H1 (cell line): Measurements from ENCODE around the gene HINT1. TPM values are rescaled to one million over a fixed set of nuclear protein-coding genes. Genes with fewer than 3 reads are reported as not detected.

Experiments used
- CTCF ChIA-PET: fragments of 300-600 bp; sonication (Branson Sonifier 250); formaldehyde crosslinking; loops from one replicate; lab custom pipeline; 2021; ENCODE audit not compliant: partially characterized antibody; lab: Charles Lee
- POLR2A ChIA-PET: fragments of 300-600 bp; sonication (Branson Sonifier 250); formaldehyde crosslinking; loops from one replicate; lab custom pipeline; 2021; ENCODE audit warnings: inconsistent platforms; ENCODE audit not compliant: partially characterized antibody; lab: Charles Lee
- DNase-seq, 2 experiments: peaks; one replicate each; pipeline versions ENCODE4 v3.0.0 to v3.0.0-alpha.2; 2010 to 2022; ENCODE audit warnings: low spot score in 2 of 2, low read depth in 1 of 2, mixed read lengths in 1 of 2
- FAIRE-seq: peaks from 2 replicates; lab custom pipeline; 2011; peaks lifted over from hg19 to GRCh38; lab: Jason Lieb, UNC
- H2AFZ ChIP-seq: 2 replicates; pipeline ENCODE4 v1.8.1; 2012; ENCODE audit warnings: low read length, inconsistent platforms
- H2AK5ac ChIP-seq: 2 replicates; pipeline ENCODE4 v1.6.1; 2013; ENCODE audit warnings: low read depth, low read length
- H2BK120ac ChIP-seq: replicated peaks from 2 replicates; pipeline ENCODE3; 2013; ENCODE audit warnings: low read depth, low read length, inconsistent platforms
- H2BK12ac ChIP-seq: 2 replicates; pipeline ENCODE4 v1.6.1; 2013; ENCODE audit warnings: low read depth, low read length
- H2BK15ac ChIP-seq: 2 replicates; pipeline ENCODE4 v1.6.1; 2013; ENCODE audit warnings: low read length
- H2BK20ac ChIP-seq: 2 replicates; pipeline ENCODE4 v1.6.1; 2013; ENCODE audit warnings: low read length
- H2BK5ac ChIP-seq: 2 replicates; pipeline ENCODE4 v1.6.1; 2013; ENCODE audit warnings: low read depth, low read length
- H3K14ac ChIP-seq: 2 replicates; pipeline ENCODE4 v1.6.1; 2013; ENCODE audit warnings: inconsistent platforms; ENCODE audit not compliant: insufficient read length
- H3K18ac ChIP-seq: 2 replicates; pipeline ENCODE4 v1.6.1; 2013; ENCODE audit warnings: low read length; ENCODE audit errors: extremely low read depth
- H3K23ac ChIP-seq: 2 replicates; pipeline ENCODE4 v1.6.1; 2013; ENCODE audit warnings: inconsistent platforms; ENCODE audit not compliant: insufficient read length
- H3K23me2 ChIP-seq: 2 replicates; pipeline ENCODE4 v1.6.1; 2013; ENCODE audit warnings: low read depth, low read length
- H3K27ac ChIP-seq: 2 replicates; pipeline ENCODE4 v1.6.1; 2011; ENCODE audit warnings: low read depth, low read length, inconsistent platforms
- H3K27me3 ChIP-seq, 4 experiments: replicated peaks in 1 of 4; 1 replicate in 1 of 4; 2 replicates in 3 of 4; pipeline versions ENCODE4 v1.6.1 to v1.8.1; 2011 to 2013; ENCODE audit warnings: low read length in 3 of 4, mild to moderate bottlenecking in 3 of 4, inconsistent platforms in 2 of 4, mixed read lengths in 2 of 4, moderate library complexity in 1 of 4; ENCODE audit not compliant: control insufficient read depth in 3 of 4, insufficient read depth in 3 of 4; ENCODE audit errors: extremely low read depth in 1 of 4
- H3K36me3 ChIP-seq, 4 experiments: 2 replicates each; pipeline versions ENCODE4 v1.6.1 to v1.8.1; 2011 to 2013; ENCODE audit warnings: mild to moderate bottlenecking in 4 of 4, low read length in 3 of 4, moderate library complexity in 2 of 4, control low read depth in 1 of 4, inconsistent platforms in 1 of 4; ENCODE audit not compliant: insufficient read depth in 4 of 4, control insufficient read depth in 2 of 4
- H3K4ac ChIP-seq: replicated peaks from 2 replicates; pipeline ENCODE3; 2013; ENCODE audit warnings: low read length, low read depth, mixed read lengths, inconsistent platforms; ENCODE audit not compliant: insufficient read length
- H3K4me1 ChIP-seq, 4 experiments: replicated peaks in 1 of 4; 1 replicate in 1 of 4; 2 replicates in 3 of 4; pipeline versions ENCODE4 v1.6.1 to v1.8.1; 2011 to 2013; ENCODE audit warnings: low read length in 3 of 4, inconsistent platforms in 2 of 4, mixed read lengths in 1 of 4; ENCODE audit not compliant: insufficient read depth in 4 of 4, control insufficient read depth in 3 of 4
- H3K4me2 ChIP-seq, 2 experiments: 2 replicates each; pipeline versions ENCODE4 v1.6.1 to v1.8.1; 2011 to 2013; ENCODE audit warnings: low read depth in 2 of 2, low read length in 2 of 2, control low read depth in 1 of 2, inconsistent platforms in 1 of 2, mild to moderate bottlenecking in 1 of 2; ENCODE audit not compliant: insufficient read depth in 1 of 2
- H3K4me3 ChIP-seq, 4 experiments: fragments of 200-600, 300-600 bp in 1 of 4; sonication (generic), shearing (Covaris generic), sonication (Bioruptor Twin) in 1 of 4; 2 replicates each; pipeline versions ENCODE4 v1.5.1 to v1.8.1; 2011 to 2016; ENCODE audit warnings: low read length in 4 of 4, low read depth in 3 of 4, control low read depth in 2 of 4, inconsistent platforms in 2 of 4, mild to moderate bottlenecking in 2 of 4, mixed read lengths in 1 of 4, moderate library complexity in 1 of 4; ENCODE audit not compliant: insufficient read depth in 2 of 4; ENCODE audit errors: extremely low read depth in 1 of 4
- H3K56ac ChIP-seq: replicated peaks from 2 replicates; pipeline ENCODE3; 2013; ENCODE audit warnings: low read depth, mild to moderate bottlenecking, mixed read lengths, low read length, inconsistent platforms; ENCODE audit not compliant: insufficient read length
- H3K79me1 ChIP-seq: 2 replicates; pipeline ENCODE4 v1.6.1; 2013; ENCODE audit warnings: low read depth, low read length, control low read depth
- H3K79me2 ChIP-seq, 2 experiments: 2 replicates each; pipeline versions ENCODE4 v1.6.1 to v1.8.1; 2012 to 2013; ENCODE audit warnings: low read length in 2 of 2, mild to moderate bottlenecking in 2 of 2, inconsistent platforms in 1 of 2; ENCODE audit not compliant: insufficient read depth in 2 of 2, control insufficient read depth in 1 of 2
- H3K9ac ChIP-seq, 4 experiments: replicated peaks in 1 of 4; 1 replicate in 1 of 4; 2 replicates in 3 of 4; pipeline versions ENCODE4 v1.6.1 to v1.8.1; 2011 to 2013; ENCODE audit warnings: low read depth in 3 of 4, low read length in 3 of 4, control low read depth in 2 of 4, mild to moderate bottlenecking in 2 of 4, moderate library complexity in 2 of 4, inconsistent platforms in 1 of 4; ENCODE audit errors: extremely low read depth in 1 of 4
- H3K9me3 ChIP-seq, 2 experiments: 2 replicates each; pipeline versions ENCODE4 v1.6.1 to v1.8.1; 2012 to 2013; ENCODE audit warnings: mild to moderate bottlenecking in 2 of 2, moderate library complexity in 2 of 2, control low read depth in 1 of 2, inconsistent platforms in 1 of 2, low read depth in 1 of 2, low read length in 1 of 2, mixed read lengths in 1 of 2; ENCODE audit not compliant: insufficient read depth in 2 of 2
- H4K20me1 ChIP-seq, 2 experiments: replicated peaks in 1 of 2; 2 replicates each; pipeline versions ENCODE3 to v1.8.1; 2011 to 2013; ENCODE audit warnings: inconsistent platforms in 2 of 2, low read length in 2 of 2, mild to moderate bottlenecking in 1 of 2; ENCODE audit not compliant: insufficient read depth in 2 of 2, control insufficient read depth in 1 of 2
- H4K5ac ChIP-seq: 2 replicates; pipeline ENCODE4 v1.6.1; 2013; ENCODE audit warnings: low read length, low read depth, mixed read lengths, inconsistent platforms; ENCODE audit not compliant: insufficient read length
- H4K8ac ChIP-seq: 2 replicates; pipeline ENCODE4 v1.8.0; 2013; ENCODE audit warnings: mild to moderate bottlenecking, moderate library complexity, low read length, inconsistent platforms; ENCODE audit not compliant: insufficient read depth; ENCODE audit errors: extremely low read depth
- H4K91ac ChIP-seq: replicated peaks from 2 replicates; pipeline ENCODE3; 2013; ENCODE audit warnings: low read length, mixed read lengths, inconsistent platforms; ENCODE audit not compliant: insufficient read length
- polyA plus RNA-seq, 7 experiments: library from polyadenylated mRNA; depleted of rRNA in 3 of 7; stranded (reverse) in 5 of 7; unstranded in 2 of 7; fragments of >200 nt in 5 of 7; fragments of 200-250 nt in 2 of 7; gene quantifications; 1 replicate in 5 of 7; 2 replicates in 1 of 7; 4 replicates in 1 of 7; pipeline versions ENCODE4 v1.2.1 to v1.2.3, GENCODE V29; 2011 to 2013; ENCODE audit warnings: missing spikeins in 2 of 7, mixed read lengths in 2 of 7
- total RNA-seq: library from RNA; stranded (reverse); fragmentation: NEBNext Ultra II Directional; extraction: Animal tissue kit (Norgen Biotek cat#: 25700); gene quantifications from 2 replicates; pipeline ENCODE4 v1.2.1, GENCODE V29; 2021
- TF ChIP-seq, protein P1 (sequence below): fragments of 300-600 bp; sonication (generic); IDR thresholded peaks from 2 replicates; pipeline ENCODE4 v1.7.1; 2012; ENCODE audit warnings: low read length, moderate library complexity, mild to moderate bottlenecking, inconsistent platforms; ENCODE audit not compliant: insufficient replicate concordance

The HINT1 gene
- total and polyA plus RNA-seq, 2 of the 8 experiments (the other 6 are each of a cell fraction or from before 2014, with no cell fraction given) = 230 to 479 TPM

DNA sequence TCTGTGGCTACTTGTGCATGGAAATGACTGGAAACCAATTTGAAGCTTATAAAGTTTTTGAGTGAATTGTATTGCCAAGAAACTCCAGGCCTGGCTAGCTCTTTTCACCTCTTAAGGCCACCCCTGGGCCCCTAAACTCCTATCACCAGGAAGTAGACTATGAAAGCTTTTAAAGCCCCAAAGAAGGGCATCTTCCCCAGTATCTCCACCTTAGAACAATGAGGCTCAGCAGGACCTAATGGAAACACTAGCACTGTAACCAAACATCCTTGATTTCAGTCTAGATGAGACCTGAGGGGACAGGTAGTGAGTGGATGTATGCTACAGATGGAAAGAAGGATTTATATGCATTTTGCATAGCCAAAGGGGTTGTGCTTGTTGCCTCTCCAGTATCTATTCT, 30.6 kb upstream of the HINT1 start:
- H3K23ac ChIP-seq = no peak overlapping the region
- CTCF ChIA-PET = interaction anchor here (0.8 kb wide), 1 partner anchor 13 kb away, joined by 3 read pairs; no protein-coding TSS in a partner anchor
- no peak overlapping the region for H3K14ac ChIP-seq
- no peaks in the 10 kb centered on the region for H3K23me2 ChIP-seq
- H3K79me1 ChIP-seq = no peaks in the 10 kb centered on the region
- no peak overlapping the region for H3K27ac ChIP-seq
- H2BK12ac ChIP-seq = no peak overlapping the region
- H3K9ac ChIP-seq = no peak overlapping the region
- no peak overlapping the region for H2BK5ac ChIP-seq
- H3K4me2 ChIP-seq = no peak overlapping the region
- no peak overlapping the region for H4K91ac ChIP-seq
- H4K20me1 ChIP-seq = no peaks in the 10 kb centered on the region
- H3K79me2 ChIP-seq = no peaks in the 10 kb centered on the region
- H3K9me3 ChIP-seq = no peaks in the 10 kb centered on the region
- FAIRE-seq = no peak
- no peak overlapping the region for H3K4ac ChIP-seq
- H4K8ac ChIP-seq = no peak overlapping the region
- DNase-seq = no peak
- POLR2A ChIA-PET = interaction anchor here (0.9 to 1.1 kb wide), 2 partner anchors 13 to 24 kb away, joined by 3 read pairs; no protein-coding TSS in a partner anchor
- no peak overlapping the region for H3K56ac ChIP-seq
- no peak overlapping the region for H3K4me3 ChIP-seq
- H2BK120ac ChIP-seq = no peak overlapping the region
- no peaks in the 10 kb centered on the region for H3K27me3 ChIP-seq
- H4K5ac ChIP-seq = no peak overlapping the region
- no peaks in the 10 kb centered on the region for H3K36me3 ChIP-seq
- H2BK20ac ChIP-seq = no peak overlapping the region
- no peak overlapping the region for H2AFZ ChIP-seq
- H2BK15ac ChIP-seq = no peak overlapping the region
- H3K4me1 ChIP-seq = no peaks in the 10 kb centered on the region
- H2AK5ac ChIP-seq = no peak overlapping the region
- no peak overlapping the region for H3K18ac ChIP-seq
- TF ChIP-seq, protein P1, sequence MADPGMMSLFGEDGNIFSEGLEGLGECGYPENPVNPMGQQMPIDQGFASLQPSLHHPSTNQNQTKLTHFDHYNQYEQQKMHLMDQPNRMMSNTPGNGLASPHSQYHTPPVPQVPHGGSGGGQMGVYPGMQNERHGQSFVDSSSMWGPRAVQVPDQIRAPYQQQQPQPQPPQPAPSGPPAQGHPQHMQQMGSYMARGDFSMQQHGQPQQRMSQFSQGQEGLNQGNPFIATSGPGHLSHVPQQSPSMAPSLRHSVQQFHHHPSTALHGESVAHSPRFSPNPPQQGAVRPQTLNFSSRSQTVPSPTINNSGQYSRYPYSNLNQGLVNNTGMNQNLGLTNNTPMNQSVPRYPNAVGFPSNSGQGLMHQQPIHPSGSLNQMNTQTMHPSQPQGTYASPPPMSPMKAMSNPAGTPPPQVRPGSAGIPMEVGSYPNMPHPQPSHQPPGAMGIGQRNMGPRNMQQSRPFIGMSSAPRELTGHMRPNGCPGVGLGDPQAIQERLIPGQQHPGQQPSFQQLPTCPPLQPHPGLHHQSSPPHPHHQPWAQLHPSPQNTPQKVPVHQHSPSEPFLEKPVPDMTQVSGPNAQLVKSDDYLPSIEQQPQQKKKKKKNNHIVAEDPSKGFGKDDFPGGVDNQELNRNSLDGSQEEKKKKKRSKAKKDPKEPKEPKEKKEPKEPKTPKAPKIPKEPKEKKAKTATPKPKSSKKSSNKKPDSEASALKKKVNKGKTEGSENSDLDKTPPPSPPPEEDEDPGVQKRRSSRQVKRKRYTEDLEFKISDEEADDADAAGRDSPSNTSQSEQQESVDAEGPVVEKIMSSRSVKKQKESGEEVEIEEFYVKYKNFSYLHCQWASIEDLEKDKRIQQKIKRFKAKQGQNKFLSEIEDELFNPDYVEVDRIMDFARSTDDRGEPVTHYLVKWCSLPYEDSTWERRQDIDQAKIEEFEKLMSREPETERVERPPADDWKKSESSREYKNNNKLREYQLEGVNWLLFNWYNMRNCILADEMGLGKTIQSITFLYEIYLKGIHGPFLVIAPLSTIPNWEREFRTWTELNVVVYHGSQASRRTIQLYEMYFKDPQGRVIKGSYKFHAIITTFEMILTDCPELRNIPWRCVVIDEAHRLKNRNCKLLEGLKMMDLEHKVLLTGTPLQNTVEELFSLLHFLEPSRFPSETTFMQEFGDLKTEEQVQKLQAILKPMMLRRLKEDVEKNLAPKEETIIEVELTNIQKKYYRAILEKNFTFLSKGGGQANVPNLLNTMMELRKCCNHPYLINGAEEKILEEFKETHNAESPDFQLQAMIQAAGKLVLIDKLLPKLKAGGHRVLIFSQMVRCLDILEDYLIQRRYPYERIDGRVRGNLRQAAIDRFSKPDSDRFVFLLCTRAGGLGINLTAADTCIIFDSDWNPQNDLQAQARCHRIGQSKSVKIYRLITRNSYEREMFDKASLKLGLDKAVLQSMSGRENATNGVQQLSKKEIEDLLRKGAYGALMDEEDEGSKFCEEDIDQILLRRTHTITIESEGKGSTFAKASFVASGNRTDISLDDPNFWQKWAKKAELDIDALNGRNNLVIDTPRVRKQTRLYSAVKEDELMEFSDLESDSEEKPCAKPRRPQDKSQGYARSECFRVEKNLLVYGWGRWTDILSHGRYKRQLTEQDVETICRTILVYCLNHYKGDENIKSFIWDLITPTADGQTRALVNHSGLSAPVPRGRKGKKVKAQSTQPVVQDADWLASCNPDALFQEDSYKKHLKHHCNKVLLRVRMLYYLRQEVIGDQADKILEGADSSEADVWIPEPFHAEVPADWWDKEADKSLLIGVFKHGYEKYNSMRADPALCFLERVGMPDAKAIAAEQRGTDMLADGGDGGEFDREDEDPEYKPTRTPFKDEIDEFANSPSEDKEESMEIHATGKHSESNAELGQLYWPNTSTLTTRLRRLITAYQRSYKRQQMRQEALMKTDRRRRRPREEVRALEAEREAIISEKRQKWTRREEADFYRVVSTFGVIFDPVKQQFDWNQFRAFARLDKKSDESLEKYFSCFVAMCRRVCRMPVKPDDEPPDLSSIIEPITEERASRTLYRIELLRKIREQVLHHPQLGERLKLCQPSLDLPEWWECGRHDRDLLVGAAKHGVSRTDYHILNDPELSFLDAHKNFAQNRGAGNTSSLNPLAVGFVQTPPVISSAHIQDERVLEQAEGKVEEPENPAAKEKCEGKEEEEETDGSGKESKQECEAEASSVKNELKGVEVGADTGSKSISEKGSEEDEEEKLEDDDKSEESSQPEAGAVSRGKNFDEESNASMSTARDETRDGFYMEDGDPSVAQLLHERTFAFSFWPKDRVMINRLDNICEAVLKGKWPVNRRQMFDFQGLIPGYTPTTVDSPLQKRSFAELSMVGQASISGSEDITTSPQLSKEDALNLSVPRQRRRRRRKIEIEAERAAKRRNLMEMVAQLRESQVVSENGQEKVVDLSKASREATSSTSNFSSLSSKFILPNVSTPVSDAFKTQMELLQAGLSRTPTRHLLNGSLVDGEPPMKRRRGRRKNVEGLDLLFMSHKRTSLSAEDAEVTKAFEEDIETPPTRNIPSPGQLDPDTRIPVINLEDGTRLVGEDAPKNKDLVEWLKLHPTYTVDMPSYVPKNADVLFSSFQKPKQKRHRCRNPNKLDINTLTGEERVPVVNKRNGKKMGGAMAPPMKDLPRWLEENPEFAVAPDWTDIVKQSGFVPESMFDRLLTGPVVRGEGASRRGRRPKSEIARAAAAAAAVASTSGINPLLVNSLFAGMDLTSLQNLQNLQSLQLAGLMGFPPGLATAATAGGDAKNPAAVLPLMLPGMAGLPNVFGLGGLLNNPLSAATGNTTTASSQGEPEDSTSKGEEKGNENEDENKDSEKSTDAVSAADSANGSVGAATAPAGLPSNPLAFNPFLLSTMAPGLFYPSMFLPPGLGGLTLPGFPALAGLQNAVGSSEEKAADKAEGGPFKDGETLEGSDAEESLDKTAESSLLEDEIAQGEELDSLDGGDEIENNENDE = no peak
